Measurements from ENCODE around the gene HSPB1. TPM values are rescaled to one million over a fixed set of nuclear protein-coding genes. Genes with fewer than 3 reads are reported as not detected.

Gene HSPB1
- total and polyA plus RNA-seq, 2 of the 13 experiments (the other 11 are each of a cell fraction or from before 2014, with no cell fraction given) = 21.0 to 38.6 TPM

DNA sequence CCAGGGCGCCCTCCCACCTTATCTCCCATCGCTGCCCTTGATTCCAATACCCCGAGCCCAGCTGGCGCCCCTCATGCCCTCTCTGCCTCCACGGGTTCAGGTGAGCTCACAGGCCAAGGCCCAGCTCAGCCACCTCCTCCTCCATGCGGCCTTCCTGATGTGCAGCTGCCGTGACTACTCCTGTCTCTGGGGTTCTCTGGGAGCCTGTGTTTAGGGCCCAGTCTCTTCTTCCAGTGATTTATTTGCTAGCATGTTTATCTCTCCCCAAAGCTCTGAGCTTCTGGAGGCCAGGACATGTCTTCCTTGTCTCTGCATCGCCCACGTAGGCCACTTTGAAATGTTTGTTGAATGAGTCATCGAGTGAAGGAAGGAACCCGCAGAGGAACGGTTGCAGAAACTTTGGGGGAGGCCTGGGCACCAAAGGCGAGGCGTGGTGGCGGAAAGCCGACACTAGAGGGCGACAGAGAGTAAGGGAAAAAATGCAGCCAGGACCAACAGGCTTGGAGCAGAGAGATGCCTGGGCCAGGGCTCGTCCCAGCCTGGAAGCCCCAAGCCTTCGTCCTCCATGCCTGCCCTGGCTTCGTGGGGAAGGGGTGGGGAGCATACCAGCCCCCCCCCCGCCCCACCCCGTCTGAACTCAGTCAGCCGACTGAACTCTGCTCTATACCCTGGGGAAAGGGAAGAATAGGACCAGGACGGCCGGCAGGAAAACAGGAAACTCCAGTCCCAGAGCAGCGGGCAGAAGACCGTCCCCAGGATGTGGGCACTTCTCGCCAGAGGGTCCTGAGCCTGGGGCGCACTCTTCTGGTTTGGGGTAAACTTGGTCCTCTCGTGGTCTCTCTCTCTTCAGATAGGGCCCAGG is 10.9 kb upstream of the HSPB1 start (continued):
- TF ChIP-seq PAXIP1 (CRISPR knock-in tag; conservative IDR thresholded peaks at IDR 0.05) (peak; percentile 50), ZNF446 (CRISPR knock-in tag; IDR thresholded peaks at IDR 0.05) (no peak), ZIK1 (CRISPR knock-in tag; IDR thresholded peaks at IDR 0.05; ENCODE audit: borderline replicate concordance, low read depth) (no peak), AHDC1 (CRISPR knock-in tag; IDR thresholded peaks at IDR 0.05; ENCODE audit: borderline replicate concordance) (no peak), DPF2 (CRISPR knock-in tag; IDR thresholded peaks at IDR 0.05; ENCODE audit: borderline replicate concordance, low read depth) (no peak), MXD3 (CRISPR knock-in tag; IDR thresholded peaks at IDR 0.05) (peak; percentile 38; the same call in 1 of the 2 replicates), ZNF564 (CRISPR knock-in tag; IDR thresholded peaks at IDR 0.05) (no peak), GABPA (IDR thresholded peaks at IDR 0.05; ENCODE audit: low read depth, low read length) (no peak), GABPA (CRISPR knock-in tag; IDR thresholded peaks at IDR 0.05; ENCODE audit: low read depth) (peak; percentile 52), ZNF136 (CRISPR knock-in tag; IDR thresholded peaks at IDR 0.05; ENCODE audit: low read depth) (0 out of 2 replicates have a peak, but pooled peaks have one; percentile 15)
- TF ChIP-seq, protein P1, sequence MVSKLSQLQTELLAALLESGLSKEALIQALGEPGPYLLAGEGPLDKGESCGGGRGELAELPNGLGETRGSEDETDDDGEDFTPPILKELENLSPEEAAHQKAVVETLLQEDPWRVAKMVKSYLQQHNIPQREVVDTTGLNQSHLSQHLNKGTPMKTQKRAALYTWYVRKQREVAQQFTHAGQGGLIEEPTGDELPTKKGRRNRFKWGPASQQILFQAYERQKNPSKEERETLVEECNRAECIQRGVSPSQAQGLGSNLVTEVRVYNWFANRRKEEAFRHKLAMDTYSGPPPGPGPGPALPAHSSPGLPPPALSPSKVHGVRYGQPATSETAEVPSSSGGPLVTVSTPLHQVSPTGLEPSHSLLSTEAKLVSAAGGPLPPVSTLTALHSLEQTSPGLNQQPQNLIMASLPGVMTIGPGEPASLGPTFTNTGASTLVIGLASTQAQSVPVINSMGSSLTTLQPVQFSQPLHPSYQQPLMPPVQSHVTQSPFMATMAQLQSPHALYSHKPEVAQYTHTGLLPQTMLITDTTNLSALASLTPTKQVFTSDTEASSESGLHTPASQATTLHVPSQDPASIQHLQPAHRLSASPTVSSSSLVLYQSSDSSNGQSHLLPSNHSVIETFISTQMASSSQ (IDR thresholded peaks at IDR 0.05; ENCODE audit: low read depth) = no peak
- TF ChIP-seq, protein P1 (CRISPR knock-in tag; IDR thresholded peaks at IDR 0.05; ENCODE audit: borderline replicate concordance) = no peak; the same call in 1 of the 2 replicates

Data from HepG2 (cell line).